Measurements from ENCODE around the gene HHATL.

HHATL gene

DNA sequence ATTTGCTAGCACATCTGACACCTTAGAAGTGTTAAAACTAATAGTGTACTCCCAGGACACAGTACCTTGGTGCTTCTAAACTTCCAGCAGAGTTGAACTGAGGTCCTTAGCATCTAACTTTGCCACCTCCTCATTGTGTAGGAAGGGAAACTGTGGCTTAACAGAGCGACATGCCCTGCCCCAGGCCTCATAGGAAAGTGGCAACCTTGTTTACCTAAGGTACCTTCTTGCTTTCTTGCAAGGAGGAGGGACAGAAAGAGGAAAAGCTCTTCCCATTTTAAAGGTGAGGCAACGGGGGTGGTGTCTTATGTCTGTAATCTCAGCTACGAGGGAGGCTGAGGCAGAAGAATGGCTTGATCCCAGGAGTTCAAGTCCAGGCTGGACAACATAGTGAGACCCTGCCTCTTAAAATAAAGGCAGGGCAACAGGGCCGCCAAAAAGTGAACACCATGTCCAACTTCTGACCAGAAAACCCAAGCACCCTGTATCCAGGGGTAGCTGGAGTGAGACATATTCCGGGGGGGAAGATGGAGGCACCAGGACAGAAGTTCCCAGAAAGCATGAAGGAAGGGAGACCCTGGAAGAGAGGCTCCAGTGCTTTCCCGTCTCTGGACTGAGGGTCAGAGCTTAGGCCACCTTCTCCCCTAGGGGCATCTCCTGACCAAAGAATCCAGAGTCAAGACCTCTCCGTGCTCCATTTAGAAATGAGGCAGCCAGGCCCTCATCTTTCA is 17.8 kb downstream of the HHATL start:
- no peak for DNase-seq (ENCODE audit: low read depth in 2 of 2)

- DNase-seq (ENCODE audit: low read depth in 2 of 2) = peak; percentile 41 to 62
Observed at GRCh38 chr3:42683875-42684598, 18.6 kb downstream of the HHATL start.

GRCh38 chr3:42682301-42683070 is 20.1 kb downstream of the HHATL start:
- no peak for DNase-seq (ENCODE audit: low read depth in 2 of 2)

DNA sequence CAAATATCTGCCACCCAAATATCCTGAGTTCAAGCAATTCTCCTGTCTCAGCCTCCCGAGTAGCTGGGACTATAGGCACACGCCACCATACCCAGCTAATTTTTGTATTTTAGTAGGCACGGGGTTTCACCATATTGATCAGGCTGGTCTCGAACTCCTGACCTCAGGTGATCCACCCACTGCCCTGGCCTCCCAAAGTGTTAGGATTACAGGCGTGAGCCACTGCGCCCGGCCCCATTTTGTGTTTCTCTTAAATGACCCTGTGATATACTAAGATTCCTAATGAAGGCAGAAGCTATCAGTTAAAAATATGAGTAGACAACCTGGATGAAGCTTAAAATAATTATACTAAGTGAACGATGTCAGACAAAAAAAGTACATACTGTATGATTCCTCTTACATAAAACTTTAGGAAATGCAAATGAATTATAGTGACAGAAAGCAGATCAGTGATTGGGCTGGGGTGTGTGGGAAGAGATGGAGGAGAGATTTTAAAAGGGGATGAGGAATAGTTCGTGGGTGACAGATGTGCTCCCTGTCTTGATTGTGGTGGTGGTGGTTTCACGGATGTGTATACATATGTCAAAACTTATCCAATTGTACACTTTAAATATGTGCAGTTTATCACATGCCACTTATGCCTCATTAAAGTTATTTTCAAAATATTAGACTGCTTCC is 21.1 kb downstream of the HHATL start:
- no peak for DNase-seq (ENCODE audit: low read depth in 2 of 2)

- no peak for DNase-seq (ENCODE audit: low read depth in 2 of 2)
Observed at GRCh38 chr3:42680806-42681205, 21.8 kb downstream of the HHATL start.

DNA sequence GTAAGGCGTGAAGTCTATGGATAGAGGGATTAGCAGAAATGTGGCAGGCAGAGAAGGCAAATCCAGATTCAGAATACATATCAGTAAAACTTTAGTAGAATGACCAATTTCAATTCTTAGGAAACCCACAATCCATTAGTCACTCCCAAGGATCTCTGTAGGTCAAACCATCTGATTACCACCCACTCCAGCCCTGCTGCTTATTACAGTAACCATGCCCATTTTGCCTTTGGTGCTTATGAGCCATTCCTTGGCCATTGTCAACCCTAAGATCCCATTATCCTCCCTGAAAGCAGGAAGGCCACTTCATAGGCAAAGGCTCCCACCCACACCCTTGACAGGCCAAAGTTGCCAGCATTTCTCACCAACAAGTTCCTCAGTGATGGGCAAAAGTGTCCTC is 22.3 kb downstream of the HHATL start:
- DNase-seq (ENCODE audit: low read depth in 2 of 2) = no peak

DNA sequence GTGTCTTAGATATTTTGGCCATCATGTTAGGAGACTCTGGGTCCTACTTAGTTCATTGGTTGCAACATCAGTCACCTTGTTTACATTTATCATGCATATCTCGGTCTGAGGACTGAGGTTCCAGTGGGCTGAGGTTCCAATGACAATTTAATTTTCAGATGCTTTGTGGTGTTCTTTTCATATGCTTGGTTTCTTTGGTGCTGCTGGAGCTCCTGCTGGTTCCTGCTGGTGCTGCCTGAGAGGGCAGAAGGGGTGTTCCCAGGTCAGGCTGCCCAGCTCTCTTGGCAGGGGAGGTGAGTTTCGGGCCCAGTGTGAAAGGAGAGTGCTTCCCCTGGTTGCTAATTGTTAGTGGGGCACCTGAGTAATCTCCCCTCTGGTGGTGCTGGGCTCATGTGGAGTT is 24.2 kb downstream of the HHATL start:
- DNase-seq (ENCODE audit: low read depth in 2 of 2) = no peak

GRCh38 chr3:42675909-42676308 is 26.7 kb downstream of the HHATL start:
- no peak for DNase-seq (ENCODE audit: low read depth in 2 of 2)

DNA sequence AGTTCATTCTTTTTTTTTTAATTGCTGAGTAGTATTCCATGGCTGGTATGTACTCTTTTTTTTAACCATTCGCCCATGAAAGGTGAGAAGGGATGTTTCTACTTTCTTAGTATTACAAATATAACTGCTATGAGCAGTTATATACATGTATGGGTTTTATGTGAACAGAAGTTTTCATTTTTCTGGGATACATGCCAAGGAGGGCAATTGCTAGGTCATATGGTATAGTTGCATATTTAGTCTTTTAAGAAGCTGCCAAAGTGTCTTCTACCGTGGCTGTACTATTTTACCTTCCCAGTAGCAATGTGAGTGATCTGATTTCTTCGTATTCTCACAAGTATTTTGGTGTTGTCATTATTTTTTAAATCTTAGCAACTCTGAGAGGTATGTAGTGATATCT is 28.5 kb downstream of the HHATL start:
- no peak for DNase-seq (ENCODE audit: low read depth in 2 of 2)

- no peak for DNase-seq (ENCODE audit: low read depth in 2 of 2)
Observed at GRCh38 chr3:42673082-42673481, 29.5 kb downstream of the HHATL start.

GRCh38 chr3:42672515-42672914 is 30.1 kb downstream of the HHATL start:
- no peak for DNase-seq (ENCODE audit: low read depth in 2 of 2)

- DNase-seq (ENCODE audit: low read depth in 2 of 2) = no peak
Observed at GRCh38 chr3:42670670-42671069, 31.9 kb downstream of the HHATL start.

DNA sequence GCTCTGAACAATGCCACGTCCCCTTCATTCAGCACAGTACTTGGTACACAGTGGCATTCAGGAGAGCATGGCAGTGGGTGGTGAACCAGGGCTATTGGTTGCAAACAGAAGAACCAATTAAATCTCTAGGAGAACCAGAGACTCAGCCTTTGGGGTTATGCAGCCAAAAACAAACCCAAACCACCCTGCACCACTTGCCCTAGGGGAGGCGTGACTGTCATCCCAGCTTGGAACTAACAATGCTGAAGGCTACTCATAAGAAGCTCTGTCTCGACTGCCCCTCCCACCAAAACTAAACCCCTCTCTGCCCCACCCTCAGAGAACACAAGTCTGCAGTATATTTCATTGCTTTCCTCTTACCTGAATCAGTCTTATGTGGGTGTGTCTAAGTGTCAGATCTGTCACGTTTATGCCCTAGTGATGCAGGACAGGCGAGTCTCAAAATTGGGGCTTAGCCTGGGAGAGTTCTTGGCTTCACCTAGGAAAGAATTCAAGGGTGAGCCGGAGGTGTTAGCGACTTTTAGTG is 32.5 kb downstream of the HHATL start:
- DNase-seq (ENCODE audit: low read depth in 2 of 2) = no peak

- no peak for DNase-seq (ENCODE audit: low read depth in 2 of 2)
Observed at GRCh38 chr3:42668793-42669217, 33.8 kb downstream of the HHATL start.

GRCh38 chr3:42668413-42668760 is 34.2 kb downstream of the HHATL start:
- no peak for DNase-seq (ENCODE audit: low read depth in 2 of 2)

GRCh38 chr3:42667523-42668412 is 34.8 kb downstream of the HHATL start:
- DNase-seq (ENCODE audit: low read depth in 2 of 2) = no peak

DNA sequence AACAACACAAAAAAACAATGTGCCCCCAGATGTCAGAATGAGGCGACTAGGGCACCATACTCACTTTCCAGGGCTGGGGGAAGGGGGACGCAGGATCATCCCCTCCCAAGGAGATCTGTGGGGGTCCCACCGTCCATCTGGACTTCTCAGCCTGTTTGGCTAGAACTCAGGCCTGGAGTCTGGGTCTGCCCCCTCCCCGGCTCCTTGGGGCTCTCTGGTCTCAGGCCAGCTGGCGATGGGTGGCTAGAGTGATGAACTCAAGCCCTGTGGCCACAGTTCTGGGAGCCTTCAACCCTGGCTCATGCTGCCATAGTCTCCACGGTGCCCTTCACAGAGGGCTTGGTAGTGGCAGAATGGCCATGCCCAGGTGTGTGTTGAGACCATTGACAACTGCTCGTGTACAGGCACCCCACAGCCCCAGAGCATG is 35.5 kb downstream of the HHATL start:
- no peak for DNase-seq (ENCODE audit: low read depth in 2 of 2)

GRCh38 chr3:42666577-42666998 is 36.0 kb downstream of the HHATL start:
- DNase-seq (ENCODE audit: low read depth in 2 of 2) = no peak

DNA sequence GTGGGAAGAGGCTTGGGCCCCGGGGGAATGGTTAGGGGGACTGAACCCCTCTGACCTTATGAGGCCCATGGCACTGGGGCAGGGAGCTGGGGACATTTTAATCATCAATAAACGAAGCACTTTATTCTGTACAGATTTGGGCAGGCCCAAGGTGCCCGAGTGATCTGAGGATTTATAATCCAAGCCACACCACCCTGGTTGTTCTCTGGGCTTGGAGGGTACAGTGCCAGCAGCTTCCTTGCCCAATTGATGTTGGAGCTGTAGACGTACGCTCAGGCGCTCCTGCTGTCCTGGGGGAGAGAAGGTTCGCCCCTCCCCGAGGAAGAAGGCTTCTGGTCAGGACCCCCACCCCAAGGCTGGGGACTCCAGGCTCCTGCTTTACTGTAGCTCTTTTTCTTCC is 36.6 kb downstream of the HHATL start:
- no peak for DNase-seq (ENCODE audit: low read depth in 2 of 2)

DNA sequence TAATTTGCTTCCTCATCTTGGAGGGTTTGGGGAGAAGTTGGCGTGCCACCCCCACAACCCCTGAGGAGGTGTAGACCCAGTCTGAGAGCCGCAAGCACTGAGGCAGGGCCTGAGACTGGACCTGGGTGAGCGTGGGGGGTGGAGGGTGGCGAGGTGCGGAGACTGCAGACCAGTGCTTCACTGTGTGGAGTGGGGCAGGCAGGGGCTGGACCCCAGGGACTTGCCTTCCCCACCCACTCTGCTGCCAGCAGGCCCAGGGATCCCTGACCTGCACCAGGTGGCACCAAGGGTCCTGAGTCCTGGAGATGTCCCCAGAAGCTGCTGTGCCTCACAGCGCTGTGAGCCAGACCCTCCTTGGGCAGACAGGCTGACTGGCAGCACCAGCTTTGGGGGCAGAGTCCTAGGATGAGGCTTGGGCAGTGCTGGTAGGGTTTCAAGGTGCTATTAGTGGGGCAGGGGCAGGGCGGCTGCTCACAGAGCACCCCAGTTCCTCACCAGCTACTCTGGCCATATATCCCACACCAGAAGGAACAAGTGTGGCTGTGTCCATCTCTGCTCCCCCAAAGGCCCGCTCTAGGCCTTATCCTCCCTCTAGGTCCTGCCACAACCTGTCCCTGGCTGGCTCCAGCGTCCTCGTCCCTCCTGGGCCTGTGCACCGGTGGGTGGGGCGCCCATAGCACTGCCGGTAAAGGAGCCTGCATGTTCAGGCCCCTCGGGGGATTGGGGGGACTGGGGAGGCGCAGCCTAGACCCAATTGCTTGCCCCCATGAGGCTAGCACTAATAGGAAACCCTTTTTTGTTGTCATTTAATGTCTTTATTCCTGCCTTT is 37.3 kb downstream of the HHATL start:
- DNase-seq (ENCODE audit: low read depth in 2 of 2) = no peak
